22Rv1 (cell line): Measurements from ENCODE around the gene LMO7.

Experiments
- ZFX ChIP-seq: fragments of 450-650 bp; IDR thresholded peaks from 2 replicates; pipeline ENCODE4 v1.6.1; 2017; ENCODE audit warnings: antibody characterized with exemption, borderline replicate concordance
- TF ChIP-seq, protein P1 (sequence below): fragments of 450-650 bp; IDR thresholded peaks from 2 replicates; pipeline ENCODE4 v1.5.1; 2017; ENCODE audit warnings: mild to moderate bottlenecking

GRCh38 chr13:75669706-75670105, 33.6 kb downstream of the LMO7 start:
- TF ChIP-seq, protein P1, sequence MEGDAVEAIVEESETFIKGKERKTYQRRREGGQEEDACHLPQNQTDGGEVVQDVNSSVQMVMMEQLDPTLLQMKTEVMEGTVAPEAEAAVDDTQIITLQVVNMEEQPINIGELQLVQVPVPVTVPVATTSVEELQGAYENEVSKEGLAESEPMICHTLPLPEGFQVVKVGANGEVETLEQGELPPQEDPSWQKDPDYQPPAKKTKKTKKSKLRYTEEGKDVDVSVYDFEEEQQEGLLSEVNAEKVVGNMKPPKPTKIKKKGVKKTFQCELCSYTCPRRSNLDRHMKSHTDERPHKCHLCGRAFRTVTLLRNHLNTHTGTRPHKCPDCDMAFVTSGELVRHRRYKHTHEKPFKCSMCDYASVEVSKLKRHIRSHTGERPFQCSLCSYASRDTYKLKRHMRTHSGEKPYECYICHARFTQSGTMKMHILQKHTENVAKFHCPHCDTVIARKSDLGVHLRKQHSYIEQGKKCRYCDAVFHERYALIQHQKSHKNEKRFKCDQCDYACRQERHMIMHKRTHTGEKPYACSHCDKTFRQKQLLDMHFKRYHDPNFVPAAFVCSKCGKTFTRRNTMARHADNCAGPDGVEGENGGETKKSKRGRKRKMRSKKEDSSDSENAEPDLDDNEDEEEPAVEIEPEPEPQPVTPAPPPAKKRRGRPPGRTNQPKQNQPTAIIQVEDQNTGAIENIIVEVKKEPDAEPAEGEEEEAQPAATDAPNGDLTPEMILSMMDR, result no peak
- no peak for TF ChIP-seq ZFX
